GM19463 (cell line): ENCODE data around the gene TFDP1.

Source experiments
- ATAC-seq: cut with Tn5 transposase; IDR thresholded peaks from one replicate; pipeline ENCODE4 v1.9.1; 2021; ENCODE audit warnings: mild to moderate bottlenecking, moderate library complexity; ENCODE audit not compliant: unreplicated experiment

TFDP1 gene

GRCh38 chr13:113596321-113597200, 12.0 kb downstream of the TFDP1 start:
- no peak for ATAC-seq

GRCh38 chr13:113597391-113598080, 13.0 kb downstream of the TFDP1 start:
- ATAC-seq = no peak

- no peak for ATAC-seq
Observed at GRCh38 chr13:113598081-113598410, 13.5 kb downstream of the TFDP1 start.

- no peak for ATAC-seq
Observed at GRCh38 chr13:113598481-113598880, 13.9 kb downstream of the TFDP1 start.

GRCh38 chr13:113599391-113599790, 14.8 kb downstream of the TFDP1 start:
- no peak for ATAC-seq

GRCh38 chr13:113601166-113602070, 16.9 kb downstream of the TFDP1 start:
- ATAC-seq = no peak

GRCh38 chr13:113602291-113602988, 17.9 kb downstream of the TFDP1 start:
- ATAC-seq = no peak

GRCh38 chr13:113603116-113603710, 18.7 kb downstream of the TFDP1 start:
- ATAC-seq = no peak

- no peak for ATAC-seq
Observed at GRCh38 chr13:113604186-113604585, 19.6 kb downstream of the TFDP1 start.

GRCh38 chr13:113605461-113605860, 20.9 kb downstream of the TFDP1 start:
- no peak for ATAC-seq

- no peak for ATAC-seq
Observed at GRCh38 chr13:113605866-113606438, 21.4 kb downstream of the TFDP1 start.

- ATAC-seq = no peak
Observed at GRCh38 chr13:113607056-113607888, 22.7 kb downstream of the TFDP1 start.

GRCh38 chr13:113607889-113608635, 23.5 kb downstream of the TFDP1 start:
- no peak for ATAC-seq

- no peak for ATAC-seq
Observed at GRCh38 chr13:113608967-113609533, 24.5 kb downstream of the TFDP1 start.

- ATAC-seq = no peak
Observed at GRCh38 chr13:113609616-113610015, 25.1 kb downstream of the TFDP1 start.

GRCh38 chr13:113610266-113610665, 25.7 kb downstream of the TFDP1 start:
- no peak for ATAC-seq

- ATAC-seq = no peak
Observed at GRCh38 chr13:113611996-113612395, 27.4 kb downstream of the TFDP1 start.

GRCh38 chr13:113612607-113613006, 28.1 kb downstream of the TFDP1 start:
- no peak for ATAC-seq
